GM21825 (cell line): ENCODE results near the gene ZBTB7A.
A peak's percentile ranks its signal among the peaks of the same experiment; 100 is the strongest.

Source experiments
- ATAC-seq: cut with Tn5 transposase; IDR thresholded peaks from one replicate; pipeline ENCODE4 v1.9.1; 2021; ENCODE audit warnings: mild to moderate bottlenecking, moderate library complexity; ENCODE audit not compliant: unreplicated experiment

ZBTB7A gene

GRCh38 chr19:4066682-4067395, at the start of gene ZBTB7A:
ZBTB7A (minus strand) TSS chr19:4066899; CDS start chr19:4055232, 11,667 bp downstream.
- no peak for ATAC-seq

- no peak for ATAC-seq
Measured at GRCh38 chr19:4115818-4116385, 49.2 kb upstream of the ZBTB7A start.

- peak; percentile 57 for ATAC-seq
Measured at GRCh38 chr19:4115050-4115817, 48.5 kb upstream of the ZBTB7A start.

DNA sequence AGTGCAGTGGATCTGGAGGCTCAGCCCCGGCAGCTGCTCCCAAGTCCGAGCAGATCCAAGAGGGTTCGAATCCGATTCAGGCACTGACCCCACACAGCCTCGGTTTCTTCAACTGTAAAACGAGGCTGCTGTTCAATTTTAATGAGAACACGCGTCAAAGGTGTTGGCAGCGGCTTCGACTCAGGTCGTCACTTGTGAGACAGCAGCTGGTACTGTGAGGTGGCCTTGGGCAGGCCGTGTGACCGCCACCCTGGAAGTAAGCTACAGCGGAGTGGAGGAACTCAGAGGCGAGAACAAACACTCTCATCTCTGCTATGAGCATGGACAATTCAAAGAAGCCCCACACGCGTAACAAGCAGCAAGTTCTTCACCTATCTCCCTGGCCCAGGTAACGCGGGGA, 47.5 kb upstream of the ZBTB7A start:
- no peak for ATAC-seq

DNA sequence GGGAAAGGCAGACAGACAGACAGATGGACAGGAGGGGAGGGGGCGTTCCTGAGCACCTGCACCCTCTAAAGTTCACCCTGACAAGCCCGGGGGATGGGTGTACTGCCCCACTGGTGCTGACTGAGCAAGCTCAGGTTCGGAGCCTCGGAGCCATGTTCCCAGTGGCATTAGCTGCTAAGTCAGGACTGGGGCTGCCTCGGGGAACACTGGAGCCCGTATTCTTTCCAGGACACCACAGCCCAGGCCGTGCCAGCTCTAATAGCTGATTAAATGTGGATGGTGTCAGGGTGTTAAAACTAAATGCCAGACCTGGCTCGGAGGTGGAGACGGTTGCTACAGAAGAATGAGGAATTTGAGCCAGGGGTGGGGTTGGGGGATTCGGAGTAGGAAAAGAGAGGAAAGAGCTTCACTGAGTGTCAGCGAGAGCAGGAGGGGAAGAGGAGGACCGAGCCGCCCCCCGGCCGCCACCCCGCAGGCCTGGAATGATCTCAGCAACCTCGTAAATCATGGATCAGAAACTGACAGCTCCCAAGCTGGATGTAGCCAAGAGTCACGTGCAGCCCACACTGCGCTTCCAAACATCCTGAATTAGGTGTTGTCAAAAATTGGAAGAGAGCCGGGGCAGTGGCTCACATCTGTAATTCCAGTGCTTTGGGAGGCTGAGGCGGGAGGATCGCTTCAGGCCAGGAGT, 46.8 kb upstream of the ZBTB7A start:
- ATAC-seq, result no peak

DNA sequence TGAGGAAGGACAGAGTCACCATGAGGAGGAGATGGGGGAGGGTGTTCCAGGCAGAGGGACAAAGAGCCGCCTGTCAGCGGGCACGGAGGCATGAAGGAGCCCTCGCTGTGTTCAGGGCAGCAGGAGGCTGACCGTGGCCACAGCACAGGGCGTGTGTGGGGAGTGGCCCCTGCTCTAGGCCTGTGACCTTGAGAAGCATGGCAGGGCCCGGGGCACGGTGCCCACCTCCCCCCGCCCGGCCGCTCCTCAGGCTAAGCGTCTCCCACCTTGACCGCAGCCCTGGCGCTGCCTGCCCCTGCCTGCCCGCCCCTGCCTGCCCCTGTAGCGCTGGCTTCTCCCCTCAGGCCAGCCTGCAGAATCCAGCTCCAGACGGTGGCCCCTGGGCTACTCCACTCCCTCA, 45.7 kb upstream of the ZBTB7A start:
- ATAC-seq, result no peak

DNA sequence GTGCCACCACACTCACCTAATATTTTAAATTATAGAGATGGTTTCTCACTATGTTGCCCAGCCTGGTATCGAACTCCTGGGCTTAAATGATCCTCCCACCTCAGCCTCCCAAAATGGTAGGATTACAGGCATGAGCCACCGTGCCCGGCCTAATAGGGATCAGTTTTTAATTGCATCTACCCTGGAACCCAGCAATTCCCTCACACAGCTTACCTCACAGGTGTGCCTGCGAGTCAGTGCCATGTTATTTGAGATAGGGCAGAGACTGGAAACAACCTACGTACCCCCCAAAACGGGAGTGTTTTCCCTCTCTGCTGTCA, 42.9 kb upstream of the ZBTB7A start:
- no peak for ATAC-seq

- no peak for ATAC-seq
Measured at GRCh38 chr19:4108767-4109625, 42.3 kb upstream of the ZBTB7A start.

DNA sequence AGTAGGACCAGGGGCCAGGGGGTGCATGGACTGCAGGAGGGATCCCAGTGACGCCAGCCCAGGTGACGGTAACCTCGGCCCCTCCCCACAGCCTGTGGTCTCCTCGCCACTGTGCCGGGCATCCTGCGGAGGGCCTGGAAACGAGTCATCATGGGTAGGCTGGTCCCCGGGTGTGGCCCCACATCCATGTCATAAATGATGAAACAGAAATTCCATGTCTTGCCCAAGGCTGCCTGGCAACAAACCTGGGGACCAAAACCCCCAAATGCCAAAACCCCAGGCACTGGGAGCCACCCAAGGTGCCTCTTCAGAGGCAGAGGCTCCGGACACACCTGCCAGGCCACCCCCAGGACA, 36.4 kb upstream of the ZBTB7A start:
- no peak for ATAC-seq

GRCh38 chr19:4102339-4103079, 35.8 kb upstream of the ZBTB7A start:
- no peak for ATAC-seq

- ATAC-seq, result no peak
Measured at GRCh38 chr19:4101496-4101770, 34.7 kb upstream of the ZBTB7A start.

GRCh38 chr19:4100647-4101495, 34.2 kb upstream of the ZBTB7A start:
- ATAC-seq, result no peak

DNA sequence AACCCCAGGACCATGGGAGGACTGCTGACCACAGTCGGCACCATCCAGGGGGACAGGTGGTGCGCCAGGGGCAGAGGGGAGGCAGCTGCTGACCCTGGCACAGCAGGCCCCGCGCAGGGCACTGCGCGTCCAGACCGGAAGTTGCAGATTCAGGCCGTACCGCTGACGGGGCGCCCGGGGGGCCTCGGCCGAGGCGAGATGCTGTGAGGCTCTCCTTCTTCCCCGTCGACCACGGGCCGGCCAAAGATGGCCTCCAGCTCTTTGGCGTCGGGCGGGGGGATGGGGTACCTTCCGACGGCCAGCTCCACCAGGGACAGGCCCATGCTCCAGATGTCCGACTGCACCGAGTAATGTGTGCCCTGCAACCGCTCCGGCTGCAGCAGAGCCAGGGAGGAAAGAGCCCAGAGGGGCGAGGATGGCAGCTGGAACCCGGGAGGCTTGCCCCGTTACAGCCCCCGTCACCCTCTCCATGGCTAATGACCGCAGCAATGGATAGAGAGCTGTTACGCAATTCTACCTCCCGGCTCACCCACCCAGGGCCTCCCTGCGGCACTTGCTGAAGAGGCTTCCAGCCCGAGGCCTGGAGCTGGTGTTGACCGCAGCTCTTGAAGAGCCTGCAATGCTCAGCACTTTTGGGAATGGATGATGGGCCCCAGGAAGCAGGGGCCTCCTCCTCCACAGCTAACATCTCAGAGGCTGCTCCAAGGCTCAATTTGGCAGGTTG, 32.5 kb upstream of the ZBTB7A start:
- ATAC-seq, result no peak

DNA sequence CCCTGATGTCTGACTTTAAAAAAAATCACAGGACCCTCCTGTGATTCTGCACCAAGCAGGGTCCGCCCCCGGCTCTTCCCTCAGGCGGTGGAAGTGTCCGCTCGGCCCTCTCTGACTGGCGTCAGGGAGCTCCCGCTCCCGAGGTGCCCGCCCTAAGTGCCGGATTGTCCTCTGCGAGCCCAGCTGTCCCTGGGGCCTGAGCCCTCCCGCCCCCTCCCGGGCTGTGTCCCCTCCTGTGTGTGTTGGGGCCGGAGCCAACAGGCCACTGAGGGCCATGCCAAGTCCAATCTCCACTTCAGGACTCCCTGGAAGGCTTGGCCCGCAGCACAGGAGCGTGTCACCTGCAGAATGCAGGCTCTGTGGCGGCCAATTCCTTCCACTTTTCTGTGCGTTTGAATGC, 31.8 kb upstream of the ZBTB7A start:
- no peak for ATAC-seq

GRCh38 chr19:4097501-4097900, 30.8 kb upstream of the ZBTB7A start:
- ATAC-seq, result no peak

DNA sequence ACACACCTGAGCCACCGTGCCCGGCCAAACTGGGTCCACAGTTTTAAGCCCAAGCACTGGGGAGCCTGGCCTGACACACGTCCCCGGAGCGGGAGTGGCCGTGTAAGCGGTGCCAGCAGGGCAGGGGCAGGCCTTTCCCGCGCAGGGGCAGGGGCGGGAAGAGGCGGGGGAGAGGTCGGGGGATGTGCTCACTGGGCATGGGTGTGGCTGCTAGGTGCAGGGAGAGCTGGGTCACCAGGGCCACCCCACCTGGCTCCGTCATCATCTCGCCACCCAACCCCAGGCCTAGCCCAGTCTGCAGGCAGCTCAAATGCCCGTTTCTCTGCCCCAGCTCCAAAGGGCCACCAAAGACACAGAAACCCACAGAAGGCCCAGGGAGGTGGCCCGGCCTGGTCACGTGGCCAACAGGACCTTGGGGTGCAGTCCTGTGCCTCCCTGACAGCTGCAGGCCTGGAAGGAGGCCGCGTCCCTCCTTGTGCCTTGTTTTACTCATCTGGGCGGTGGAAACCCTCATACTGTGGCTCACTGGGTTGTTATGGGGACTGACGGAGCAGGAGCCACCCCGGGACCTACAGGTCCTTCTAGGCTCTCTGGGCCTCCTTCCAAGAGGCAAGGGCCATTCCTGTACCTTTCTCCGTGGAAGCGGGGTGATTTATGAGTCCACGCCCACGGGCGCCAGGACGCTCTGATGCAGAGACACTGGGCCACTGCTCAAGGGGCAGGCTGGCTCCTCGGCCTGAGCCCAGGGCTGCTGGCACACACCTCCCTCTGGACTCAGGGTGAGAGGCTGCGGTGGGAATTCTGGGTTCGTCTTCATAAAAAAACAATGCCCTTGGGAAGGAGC, 29.6 kb upstream of the ZBTB7A start:
- ATAC-seq, result no peak

GRCh38 chr19:4095488-4095844, 28.8 kb upstream of the ZBTB7A start:
- ATAC-seq, result no peak
